ENCODE results near the gene SAMMSON.

DNA sequence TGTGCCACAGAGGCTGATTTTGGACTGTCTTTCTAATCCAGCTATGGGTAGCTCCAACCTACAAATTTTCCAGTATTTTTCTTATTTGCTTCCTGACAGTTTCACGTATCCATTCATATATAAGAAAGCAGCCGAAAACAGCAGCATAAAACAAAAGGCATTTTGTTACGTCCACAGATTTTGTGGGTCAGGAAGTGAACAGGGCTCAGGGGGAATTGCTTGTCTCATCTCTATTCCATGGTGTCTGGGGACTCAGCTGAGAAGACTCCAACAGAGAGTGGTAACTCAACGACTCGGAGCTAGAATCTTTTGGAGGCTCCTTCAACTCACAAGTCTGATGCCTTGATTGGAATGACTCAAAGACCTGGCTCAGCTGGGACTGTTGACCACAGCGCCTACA, 11.7 kb upstream of the SAMMSON start:
- TF ChIP-seq CTCF (conservative IDR thresholded peaks at IDR 0.05; ENCODE audit: low read depth, low read length) = no peak
- no peak for TF ChIP-seq MAZ (IDR thresholded peaks at IDR 0.05; ENCODE audit: borderline replicate concordance, low read depth, low read length)
- no peak for TF ChIP-seq POLR2A (IDR thresholded peaks at IDR 0.05; ENCODE audit: low read depth, low read length)
- TF ChIP-seq RAD21 (IDR thresholded peaks at IDR 0.05; ENCODE audit: low read length) = no peak
- TF ChIP-seq ELK1 (IDR thresholded peaks at IDR 0.05; ENCODE audit: borderline replicate concordance, low read depth, low read length) = no peak
- TF ChIP-seq BHLHE40 (IDR thresholded peaks at IDR 0.05; ENCODE audit: low read depth, low read length) = no peak
- no peak for TF ChIP-seq MXI1 (IDR thresholded peaks at IDR 0.05; ENCODE audit: borderline replicate concordance, low read depth, low read length)
